SIG-M5 treated with dmso at 0.1 percent for 504 hours (cell line): ENCODE results near the gene CXCR2.

Source experiments
- DNase-seq: peaks from one replicate; lab custom pipeline; 2025; ENCODE audit not compliant: unreplicated experiment; lab: John Stamatoyannopoulos, UW

CXCR2 gene

GRCh38 chr2:218180467-218181114, 54.8 kb downstream of the CXCR2 start:
- DNase-seq = no peak

- DNase-seq = no peak
These were observed 58.5 kb downstream of the CXCR2 start for GRCh38 chr2:218184331-218184730.

- peak; percentile 88 for DNase-seq
These were observed 60.5 kb downstream of the CXCR2 start for GRCh38 chr2:218186355-218186766.
